Effector memory CD8-positive, alpha-beta T cell (primary cell): ENCODE results near the gene TIPARP.
"Not testable (repeated sequence)": the region's sequence is repeated elsewhere in the genome, so short reads cannot be mapped to it uniquely, and the experiment has no call there.

Experiments used
- ATAC-seq: fragments of 150-1000 bp; cut with Tn5 transposase; replicated peaks from 2 replicates; pipeline ENCODE4 v1.10.0; 2021; ENCODE audit warnings: mild to moderate bottlenecking, moderate library complexity
- DNase-seq, 3 experiments: peaks; one replicate each; pipeline ENCODE4 v3.0.0; 2021
- H3K27ac Mint-ChIP-seq, 2 donors: one replicate each; pipeline ENCODE4 v1.8.0; 2022; ENCODE audit warnings: mild to moderate bottlenecking in 2 of 2, mixed read lengths in 2 of 2, moderate library complexity in 2 of 2
- H3K27me3 Mint-ChIP-seq, 2 donors: one replicate each; pipeline ENCODE4 v1.8.0; 2022; ENCODE audit warnings: mixed read lengths in 2 of 2
- H3K36me3 Mint-ChIP-seq: one replicate; pipeline ENCODE4 v1.8.0; 2022; ENCODE audit warnings: mild to moderate bottlenecking, moderate library complexity, mixed read lengths; ENCODE audit not compliant: insufficient read depth
- H3K4me1 Mint-ChIP-seq, 2 donors: one replicate each; pipeline ENCODE4 v1.8.0; 2022; ENCODE audit warnings: low read depth in 2 of 2, mixed read lengths in 2 of 2
- H3K4me3 Mint-ChIP-seq, 2 donors: one replicate each; pipeline ENCODE4 v1.8.0; 2022; ENCODE audit warnings: mild to moderate bottlenecking in 2 of 2, mixed read lengths in 2 of 2, moderate library complexity in 2 of 2
- H3K9me3 Mint-ChIP-seq, 2 donors: one replicate each; pipeline ENCODE4 v1.8.0; 2022; ENCODE audit warnings: mixed read lengths in 2 of 2

TIPARP gene

GRCh38 chr3:156734661-156735060 lies 60.3 kb downstream of the TIPARP start:
- H3K4me1 Mint-ChIP-seq = not testable (repeated sequence)

DNA sequence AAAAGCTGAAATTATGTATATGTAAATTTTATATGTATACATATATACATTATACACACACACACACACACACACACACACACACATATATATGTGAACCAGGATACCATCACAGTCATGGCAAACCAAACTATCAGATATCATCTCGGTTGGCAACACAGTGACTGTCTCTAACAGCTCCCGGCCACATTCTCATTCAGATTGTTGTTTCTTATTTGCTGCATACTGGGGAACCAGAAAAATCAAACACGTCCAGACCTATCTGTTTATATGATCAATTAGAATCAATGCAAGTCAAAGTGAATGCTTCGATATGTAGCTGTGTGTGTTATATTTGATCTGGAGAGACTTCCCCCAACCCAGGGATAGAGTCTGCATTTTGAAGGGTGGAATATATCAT lies 61.1 kb downstream of the TIPARP start:
- Mint-ChIP-seq H3K4me3 (no peak overlapping the region), H3K27me3 (peaks cover 0 to 6% of the 10 kb centered on the region in 2 donors), H3K9me3 (no peaks in the 10 kb centered on the region), H3K27ac (no peak overlapping the region), H3K36me3 (peaks cover 2% of the 10 kb centered on the region), H3K4me1 (no peaks in the 10 kb centered on the region)
- ATAC-seq (no peak), DNase-seq (no peak)

More at GRCh38 chr3:156734661-156735060, 60.3 kb downstream of the TIPARP start:
- H3K27me3 Mint-ChIP-seq, ATAC-seq, DNase-seq, H3K4me3 Mint-ChIP-seq, H3K27ac Mint-ChIP-seq, H3K9me3 Mint-ChIP-seq, H3K36me3 Mint-ChIP-seq: not testable (repeated sequence)

DNA sequence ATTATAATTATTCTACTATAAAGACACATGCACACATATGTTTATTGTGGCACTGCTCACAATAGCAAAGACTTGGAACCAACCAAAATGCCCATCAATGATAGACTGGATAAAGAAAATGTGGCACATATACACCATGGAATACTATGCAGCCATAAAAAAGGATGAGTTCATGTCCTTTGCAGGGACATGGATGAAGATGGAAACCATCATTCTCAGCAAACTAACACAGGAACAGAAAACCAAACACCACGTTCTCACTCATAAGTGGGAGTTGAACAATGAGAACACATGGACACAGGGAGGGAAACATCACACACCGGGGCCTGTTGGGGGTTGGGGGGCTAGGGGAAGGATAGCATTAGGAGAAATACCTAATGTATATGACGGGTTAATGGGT lies 62.7 kb downstream of the TIPARP start:
- H3K36me3 Mint-ChIP-seq, ATAC-seq, DNase-seq, H3K27ac Mint-ChIP-seq, H3K4me1 Mint-ChIP-seq, H3K4me3 Mint-ChIP-seq, H3K9me3 Mint-ChIP-seq: not testable (repeated sequence)
- peaks cover 0 to 12% of the 10 kb centered on the region in 2 donors for H3K27me3 Mint-ChIP-seq

DNA sequence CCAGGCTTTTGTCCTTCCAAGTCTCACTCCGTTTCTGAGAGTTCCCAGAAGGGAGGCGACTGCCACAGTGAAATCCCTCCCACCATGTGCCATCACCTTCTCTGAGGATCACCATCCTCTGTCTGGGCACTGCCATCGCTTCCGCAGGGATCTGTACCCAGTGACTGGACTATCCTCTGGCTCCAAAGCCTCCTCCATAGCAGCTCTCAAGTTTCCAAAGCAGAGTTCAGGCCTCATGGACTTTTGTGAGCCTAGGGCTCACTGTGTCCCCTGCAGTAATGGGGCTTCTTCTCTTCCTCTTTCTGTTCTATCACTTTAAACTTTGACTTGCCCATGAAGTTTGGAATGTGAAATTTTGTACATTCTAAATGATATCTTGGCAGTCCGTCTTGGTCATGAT lies 63.9 kb downstream of the TIPARP start:
- H3K27me3 Mint-ChIP-seq = peaks cover 0 to 12% of the 10 kb centered on the region in 2 donors
- no peaks in the 10 kb centered on the region for H3K4me1 Mint-ChIP-seq
- no peak for DNase-seq
- ATAC-seq = no peak
- peaks cover 6% of the 10 kb centered on the region for H3K36me3 Mint-ChIP-seq
- H3K4me3 Mint-ChIP-seq = no peak overlapping the region
- no peak overlapping the region for H3K27ac Mint-ChIP-seq
- H3K9me3 Mint-ChIP-seq = no peaks in the 10 kb centered on the region

DNA sequence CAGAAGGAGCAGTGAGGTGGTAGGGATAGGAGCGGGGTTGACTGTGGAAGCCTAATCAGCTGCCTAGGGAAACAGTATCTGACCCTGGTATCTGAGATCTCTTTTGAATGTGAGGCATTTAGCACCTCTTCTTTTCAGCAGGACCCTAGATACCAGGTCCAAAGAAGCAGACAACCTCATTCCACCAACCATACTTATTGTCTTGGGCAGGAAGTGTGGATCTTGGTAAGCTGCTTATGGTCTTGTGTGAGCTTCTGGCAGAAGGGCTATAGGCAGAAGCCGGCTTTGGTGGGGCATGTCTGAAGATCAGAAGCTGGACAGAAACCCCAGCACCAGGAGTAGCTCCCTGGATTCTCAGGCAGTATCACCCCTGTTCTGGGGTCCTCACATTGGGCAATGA lies 65.6 kb downstream of the TIPARP start:
- H3K4me3 Mint-ChIP-seq = no peak overlapping the region
- H3K4me1 Mint-ChIP-seq = no peaks in the 10 kb centered on the region

DNA sequence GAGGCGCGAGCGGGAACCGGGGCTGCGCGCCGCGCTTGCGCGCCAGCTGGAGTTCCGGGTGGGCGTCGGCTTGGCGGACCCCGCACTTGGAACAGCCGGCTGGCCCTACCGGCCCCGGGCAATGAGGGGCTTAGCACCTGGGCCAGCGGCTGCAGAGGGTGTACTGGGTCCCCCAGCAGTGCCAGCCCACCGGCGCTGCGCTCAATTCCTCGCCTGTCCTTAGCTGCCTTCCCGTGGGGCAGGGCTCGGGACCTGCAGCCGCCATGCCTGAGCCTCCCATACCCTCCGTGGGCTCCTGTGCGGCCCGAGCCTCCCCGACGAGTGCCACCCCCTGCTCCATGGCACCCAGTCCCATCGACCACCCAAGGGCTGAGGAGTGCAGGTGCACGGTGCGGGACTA lies 66.2 kb downstream of the TIPARP start:
- peaks cover 0 to 12% of the 10 kb centered on the region in 2 donors for H3K27me3 Mint-ChIP-seq
- not testable (repeated sequence) for H3K9me3 Mint-ChIP-seq, H3K36me3 Mint-ChIP-seq, DNase-seq, H3K4me3 Mint-ChIP-seq, H3K4me1 Mint-ChIP-seq, ATAC-seq, H3K27ac Mint-ChIP-seq

More for the DNA sequence above, 65.6 kb downstream of the TIPARP start:
- DNase-seq = no peak
- H3K9me3 Mint-ChIP-seq = no peaks in the 10 kb centered on the region
- peaks cover 6% of the 10 kb centered on the region for H3K36me3 Mint-ChIP-seq
- no peak for ATAC-seq
- H3K27ac Mint-ChIP-seq = no peak overlapping the region
- peaks cover 0 to 12% of the 10 kb centered on the region in 2 donors for H3K27me3 Mint-ChIP-seq

DNA sequence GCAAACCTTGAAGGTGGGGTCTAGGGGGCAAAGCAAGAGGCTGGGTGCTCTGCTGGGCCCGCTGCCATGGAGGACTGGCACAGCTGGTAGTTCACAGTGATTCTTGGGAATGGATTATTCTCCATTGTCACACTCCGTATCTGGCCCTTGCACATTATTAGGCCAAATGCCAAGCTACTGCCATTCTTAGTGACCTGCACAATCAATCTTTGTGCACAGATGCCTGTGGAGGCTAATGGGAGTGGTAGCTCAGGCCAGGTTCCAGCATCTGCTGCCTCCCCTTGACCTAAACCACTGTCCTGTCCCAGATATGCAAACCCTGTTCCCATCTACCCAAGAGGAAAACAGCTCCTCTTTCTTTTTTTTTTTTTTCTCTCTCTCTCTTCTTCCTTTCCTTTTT lies 67.5 kb downstream of the TIPARP start:
- no peak for DNase-seq
- no peak for ATAC-seq
- Mint-ChIP-seq H3K4me1 (no peaks in the 10 kb centered on the region), H3K27ac (no peak overlapping the region), H3K9me3 (no peaks in the 10 kb centered on the region), H3K4me3 (no peak overlapping the region), H3K27me3 (peaks cover 0 to 12% of the 10 kb centered on the region in 2 donors), H3K36me3 (peaks cover 6% of the 10 kb centered on the region)

DNA sequence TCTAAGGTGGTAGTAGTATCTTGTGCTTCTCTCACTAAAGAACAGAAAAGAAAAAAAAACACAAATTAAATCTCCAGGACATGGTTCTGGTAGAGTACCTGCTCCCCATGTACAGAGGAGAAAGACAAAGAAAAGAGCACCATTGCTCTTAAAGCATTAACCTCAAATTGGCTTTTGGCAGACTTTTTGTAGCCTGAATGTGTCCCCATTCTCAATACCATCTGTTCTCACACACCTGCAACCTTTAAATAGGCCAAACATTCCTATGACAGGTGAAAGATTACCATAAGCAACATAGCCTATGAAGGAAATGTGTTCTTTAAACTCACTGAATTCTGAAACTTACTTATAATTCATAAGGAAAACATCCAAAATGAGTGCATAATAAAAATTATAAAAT lies 68.0 kb downstream of the TIPARP start:
- H3K27me3 Mint-ChIP-seq = peaks cover 0 to 12% of the 10 kb centered on the region in 2 donors
- peaks cover 6% of the 10 kb centered on the region for H3K36me3 Mint-ChIP-seq
- H3K4me1 Mint-ChIP-seq = no peaks in the 10 kb centered on the region
- H3K4me3 Mint-ChIP-seq = no peak overlapping the region
- ATAC-seq (no peak), DNase-seq (no peak)
- H3K27ac Mint-ChIP-seq = no peak overlapping the region
- H3K9me3 Mint-ChIP-seq = no peaks in the 10 kb centered on the region

DNA sequence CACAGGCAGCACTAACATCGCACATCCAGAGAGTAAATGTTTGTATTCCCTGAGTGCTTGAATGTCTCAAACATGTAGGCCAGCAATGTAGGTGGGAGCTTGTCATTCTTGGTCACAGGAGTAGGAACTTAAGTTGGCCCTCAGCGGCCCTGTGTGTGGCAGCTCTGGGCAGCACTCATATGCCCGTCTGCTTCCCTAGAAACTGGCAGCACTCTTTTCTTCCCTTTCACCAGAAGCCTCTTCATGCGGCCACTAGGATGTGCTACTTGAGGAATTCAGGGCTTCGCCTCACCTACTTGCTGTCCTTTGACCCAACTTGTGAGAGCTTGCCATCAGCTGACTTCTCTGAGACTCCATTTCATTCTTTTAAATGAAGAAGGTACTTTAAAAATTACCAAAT lies 69.5 kb downstream of the TIPARP start:
- H3K27ac Mint-ChIP-seq = peak overlapping the region in 1 of 2 donors; percentile 42
- H3K4me1 Mint-ChIP-seq = no peaks in the 10 kb centered on the region
- peaks cover 0 to 6% of the 10 kb centered on the region in 2 donors for H3K27me3 Mint-ChIP-seq
- no peak for ATAC-seq
- peaks cover 6% of the 10 kb centered on the region for H3K36me3 Mint-ChIP-seq
- H3K4me3 Mint-ChIP-seq = no peak overlapping the region
- no peaks in the 10 kb centered on the region for H3K9me3 Mint-ChIP-seq
- no peak for DNase-seq

DNA sequence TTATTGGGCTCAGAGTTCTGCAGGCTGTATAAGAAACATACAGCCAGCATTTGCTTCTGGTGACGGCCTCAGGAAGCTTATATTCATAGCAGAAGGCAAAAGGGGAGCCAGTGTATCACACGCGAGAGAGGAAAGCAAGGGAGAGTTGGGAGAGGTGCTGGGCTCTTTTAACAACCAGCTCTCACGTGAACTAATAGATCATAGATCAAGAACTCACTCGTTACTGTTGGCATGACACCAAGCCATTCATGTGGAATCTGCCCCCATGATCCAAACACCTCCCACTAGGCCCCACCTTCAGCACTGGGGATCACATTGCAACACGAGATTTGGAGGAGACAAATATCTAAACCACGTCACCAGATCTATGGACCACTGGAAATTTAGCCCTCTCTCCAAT lies 70.2 kb downstream of the TIPARP start:
- Mint-ChIP-seq H3K36me3 (peaks cover 9% of the 10 kb centered on the region), H3K27me3 (peaks cover 0 to 6% of the 10 kb centered on the region in 2 donors), H3K4me1 (no peaks in the 10 kb centered on the region), H3K27ac (no peak overlapping the region), H3K9me3 (no peaks in the 10 kb centered on the region), H3K4me3 (no peak overlapping the region)
- no peak for ATAC-seq
- no peak for DNase-seq

- no peak for DNase-seq
- H3K4me3 Mint-ChIP-seq = no peak overlapping the region
- no peak overlapping the region for H3K27ac Mint-ChIP-seq
- H3K27me3 Mint-ChIP-seq = peaks cover 0 to 6% of the 10 kb centered on the region in 2 donors
- ATAC-seq = no peak
- peaks cover 6% of the 10 kb centered on the region for H3K36me3 Mint-ChIP-seq
- no peaks in the 10 kb centered on the region for H3K9me3 Mint-ChIP-seq
- no peaks in the 10 kb centered on the region for H3K4me1 Mint-ChIP-seq
Observed at GRCh38 chr3:156745766-156746165, 71.4 kb downstream of the TIPARP start.

GRCh38 chr3:156747046-156747445 lies 72.7 kb downstream of the TIPARP start:
- Mint-ChIP-seq H3K4me3 (no peak overlapping the region), H3K36me3 (peaks cover 4% of the 10 kb centered on the region), H3K4me1 (no peaks in the 10 kb centered on the region), H3K27me3 (peaks cover 9% of the 10 kb centered on the region in 2 donors), H3K9me3 (no peaks in the 10 kb centered on the region), H3K27ac (no peak overlapping the region)
- DNase-seq (no peak), ATAC-seq (no peak)

DNA sequence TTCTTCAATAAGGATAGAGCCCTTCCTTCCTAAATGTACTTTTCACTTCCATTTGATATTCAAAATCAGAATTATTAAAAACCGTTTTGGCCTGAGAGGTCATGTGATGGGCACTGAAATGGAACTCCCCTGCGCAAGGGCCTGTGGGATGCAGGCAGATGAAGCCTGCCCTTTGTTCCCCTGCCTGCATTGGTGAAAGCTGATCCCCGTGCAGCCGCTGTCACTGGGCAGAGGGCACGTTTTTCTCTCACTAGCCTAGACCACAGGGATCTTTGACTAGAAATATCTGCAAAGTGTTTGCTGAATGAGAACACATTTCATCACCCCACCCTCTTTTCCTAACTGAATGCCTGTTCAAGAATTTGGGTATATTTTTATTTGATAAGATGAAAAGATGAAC lies 74.9 kb downstream of the TIPARP start:
- Mint-ChIP-seq H3K9me3 (no peaks in the 10 kb centered on the region), H3K4me3 (no peak overlapping the region), H3K27ac (no peak overlapping the region), H3K27me3 (peaks cover 14 to 18% of the 10 kb centered on the region in 2 donors), H3K36me3 (peaks cover 4% of the 10 kb centered on the region), H3K4me1 (no peaks in the 10 kb centered on the region)
- DNase-seq (no peak), ATAC-seq (no peak)

DNA sequence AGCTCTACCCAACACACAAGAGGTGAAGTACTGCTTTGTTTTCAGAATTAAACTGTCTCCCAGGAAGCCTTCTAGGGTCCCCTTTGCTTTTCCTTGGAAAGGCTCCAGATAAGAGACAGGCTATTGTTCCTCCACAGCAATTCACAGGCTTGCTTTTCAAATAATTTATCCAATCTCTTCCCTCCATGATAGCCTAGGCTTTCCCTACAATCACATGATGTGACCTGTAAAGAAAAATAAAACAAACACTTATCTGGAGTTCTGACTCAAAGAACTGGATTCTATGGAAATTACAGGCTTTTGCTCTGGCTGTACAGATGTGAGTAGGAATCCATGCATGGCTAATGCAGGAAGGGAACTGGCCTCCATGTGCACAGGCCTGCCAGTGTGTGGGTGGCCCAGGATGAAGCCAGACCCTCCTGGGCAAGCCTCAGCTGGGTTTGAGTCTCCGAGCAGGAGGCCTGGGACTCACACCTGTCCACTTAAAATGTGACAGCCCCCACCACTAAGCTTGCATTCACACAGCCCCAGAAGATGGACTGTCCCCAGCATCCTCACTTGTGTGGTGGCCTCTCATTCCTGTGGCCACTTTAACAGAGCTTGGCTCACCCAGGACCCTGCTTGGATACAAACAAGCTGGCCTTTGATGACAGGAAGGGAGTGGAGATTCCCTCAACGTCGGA lies 75.9 kb downstream of the TIPARP start:
- peaks cover 4% of the 10 kb centered on the region for H3K36me3 Mint-ChIP-seq
- no peaks in the 10 kb centered on the region for H3K4me1 Mint-ChIP-seq
- peak overlapping the region in 1 of 2 donors; percentile 44 for H3K27ac Mint-ChIP-seq
- H3K27me3 Mint-ChIP-seq = peaks cover 14 to 18% of the 10 kb centered on the region in 2 donors
- no peaks in the 10 kb centered on the region for H3K9me3 Mint-ChIP-seq
- no peak overlapping the region for H3K4me3 Mint-ChIP-seq
- ATAC-seq = no peak
- no peak for DNase-seq
